GM23338 (cell line): ENCODE data around the gene NRDE2. TPM values are rescaled to one million over a fixed set of nuclear protein-coding genes. Genes with fewer than 3 reads are reported as not detected.

ENCODE experiments used
- ATAC-seq: fragments of 200-7000 bp; cut with Tn5 transposase; 3 replicates; pipeline ENCODE4 v1.9.1; 2020
- DNase-seq: peaks from one replicate; pipeline ENCODE4 v3.0.0-alpha.2; 2015; ENCODE audit warnings: low spot score
- H2AFZ ChIP-seq: fragments of 200-600 bp; sonication (generic); 2 replicates; pipeline ENCODE4 v1.8.0; 2016; ENCODE audit warnings: antibody characterized with exemption, mild to moderate bottlenecking, moderate library complexity
- H3F3A ChIP-seq: fragments of 200-600 bp; sonication (generic); replicated peaks from 2 replicates; pipeline ENCODE4 v1.8.0; 2017; ENCODE audit warnings: antibody characterized with exemption, mixed run types, low read depth
- H3K27ac ChIP-seq: fragments of 200-600 bp; sonication (generic); 2 replicates; pipeline ENCODE4 v1.6.1; 2016; ENCODE audit warnings: low read depth
- H3K27me3 ChIP-seq: fragments of 200-600 bp; sonication (generic); 2 replicates; pipeline ENCODE4 v1.8.0; 2016; ENCODE audit warnings: mild to moderate bottlenecking, mixed run types, moderate library complexity; ENCODE audit not compliant: insufficient read depth
- H3K36me3 ChIP-seq: fragments of 200-600 bp; sonication (generic); 2 replicates; pipeline ENCODE4 v1.8.0; 2016; ENCODE audit warnings: mild to moderate bottlenecking; ENCODE audit not compliant: insufficient read depth
- H3K4me1 ChIP-seq: fragments of 200-600 bp; sonication (generic); 2 replicates; pipeline ENCODE4 v1.8.0; 2016; ENCODE audit warnings: mild to moderate bottlenecking, moderate library complexity; ENCODE audit not compliant: insufficient read depth
- H3K4me2 ChIP-seq: fragments of 200-600 bp; sonication (generic); 2 replicates; pipeline ENCODE4 v1.7.1; 2017; ENCODE audit warnings: mixed run types
- H3K4me3 ChIP-seq: fragments of 200-600 bp; sonication (generic); 2 replicates; pipeline ENCODE4 v1.6.1; 2016; ENCODE audit warnings: mixed run types
- H3K79me2 ChIP-seq: fragments of 200-600 bp; sonication (generic); replicated peaks from 2 replicates; pipeline ENCODE4 v1.8.0; 2017; ENCODE audit warnings: mild to moderate bottlenecking; ENCODE audit not compliant: insufficient read depth
- H3K9me2 ChIP-seq: fragments of 200-600 bp; sonication (generic); 2 replicates; pipeline ENCODE4 v1.8.0; 2017; ENCODE audit not compliant: insufficient read depth
- H4K20me1 ChIP-seq: fragments of 200-600 bp; sonication (generic); replicated peaks from 2 replicates; pipeline ENCODE4 v1.8.0; 2017; ENCODE audit warnings: mild to moderate bottlenecking; ENCODE audit not compliant: insufficient read depth
- H3K27ac Mint-ChIP-seq: 2 replicates; pipeline ENCODE4 v1.8.0; 2020; ENCODE audit warnings: inconsistent platforms, mild to moderate bottlenecking, moderate library complexity, mixed read lengths
- H3K27me3 Mint-ChIP-seq: 3 replicates; pipeline ENCODE4 v1.8.0; 2022; ENCODE audit warnings: low read depth, mild to moderate bottlenecking, moderate library complexity, mixed read lengths, inconsistent platforms; ENCODE audit not compliant: insufficient read depth, poor library complexity
- H3K36me3 Mint-ChIP-seq: 3 replicates; pipeline ENCODE4 v1.8.0; 2021; ENCODE audit warnings: low read depth, mild to moderate bottlenecking, inconsistent platforms, moderate library complexity, mixed read lengths
- H3K4me1 Mint-ChIP-seq: 3 replicates; pipeline ENCODE4 v1.8.0; 2020; ENCODE audit warnings: mild to moderate bottlenecking, inconsistent platforms, mixed read lengths
- H3K4me3 Mint-ChIP-seq: 3 replicates; pipeline ENCODE4 v1.8.0; 2021; ENCODE audit warnings: moderate library complexity, mild to moderate bottlenecking, inconsistent platforms, mixed read lengths
- H3K9me3 Mint-ChIP-seq: 3 replicates; pipeline ENCODE4 v1.8.0; 2020; ENCODE audit warnings: moderate library complexity, mild to moderate bottlenecking, inconsistent platforms, mixed read lengths
- CTCF ChIP-seq, 2 experiments: fragments of 200-600 bp in 1 of 2; sonication (generic) in 1 of 2; conservative IDR thresholded peaks; 2 replicates each; pipeline versions ENCODE4 v1.5.1 to v1.6.1; 2016 to 2017; ENCODE audit warnings: antibody characterized with exemption in 2 of 2, low read depth in 2 of 2, mild to moderate bottlenecking in 2 of 2, moderate library complexity in 1 of 2
- EZH2phosphoT487 ChIP-seq: fragments of 200-600 bp; sonication (generic); IDR thresholded peaks from one replicate; pipeline ENCODE4 v1.8.1; 2018; ENCODE audit warnings: antibody characterized with exemption; ENCODE audit not compliant: unreplicated experiment
- POLR2AphosphoS5 ChIP-seq: IDR thresholded peaks from 2 replicates; pipeline ENCODE4 v1.6.1; 2016; ENCODE audit warnings: antibody characterized with exemption, low read depth
- REST ChIP-seq: IDR thresholded peaks from one replicate; pipeline ENCODE4 v1.6.1; 2018; ENCODE audit warnings: antibody characterized with exemption; ENCODE audit not compliant: unreplicated experiment
- STAT1 ChIP-seq: IDR thresholded peaks from one replicate; pipeline ENCODE4 v1.6.1; 2016; ENCODE audit warnings: antibody characterized with exemption; ENCODE audit not compliant: unreplicated experiment
- ZNF462 ChIP-seq: fragments of 250-450 bp; sonication (Bioruptor Pico); IDR thresholded peaks from 2 replicates; pipeline ENCODE4 v1.5.0; 2020; ENCODE audit warnings: mild to moderate bottlenecking, moderate library complexity
- polyA plus RNA-seq: library from polyadenylated mRNA; unstranded; fragments of >200 nt; fragmentation: Nextera tagmentation; extraction: Ambion mirVana; gene quantifications from 2 replicates; pipeline ENCODE4 v1.2.1, GENCODE V29; 2016
- total RNA-seq: library from RNA; depleted of rRNA; stranded (reverse); fragments of >200 nt; shearing (Covaris generic); gene quantifications from 2 replicates; pipeline ENCODE4 v1.2.3, GENCODE V29; 2014

NRDE2 gene
- total and polyA plus RNA-seq, 2 experiments from 2014 or later: 9.8 to 20.6 TPM

- Histone ChIP-seq H3K27me3 (no peaks in the 10 kb centered on the region), H4K20me1 (0 out of 2 replicates have a peak, but pooled peaks cover 5% of the 10 kb centered on the region), H2AFZ (no peak overlapping the region), H3K4me3 (no peak overlapping the region), H3K9me2 (no peaks in the 10 kb centered on the region), H3K27ac (no peak overlapping the region), H3F3A (peaks cover 3% of the 10 kb centered on the region; the same call in 1 of the 2 replicates), H3K79me2 (0 out of 2 replicates have a peak, but pooled peaks cover 3% of the 10 kb centered on the region), H3K36me3 (peaks cover 3% of the 10 kb centered on the region; the same call in 1 of the 2 replicates), H3K4me1 (peaks cover 40% of the 10 kb centered on the region), H3K4me2 (no peak overlapping the region)
- Mint-ChIP-seq H3K9me3 (peaks cover 9% of the 10 kb centered on the region), H3K4me3 (no peak overlapping the region), H3K36me3 (peaks cover 54% of the 10 kb centered on the region), H3K27ac (0 out of 2 replicates have a peak overlapping the region, but pooled peaks have one; percentile 69), H3K4me1 (peaks cover 53% of the 10 kb centered on the region), H3K27me3 (peaks cover 8% of the 10 kb centered on the region)
- TF ChIP-seq CTCF (conservative IDR thresholded peaks at IDR 0.05; ENCODE audit: low read depth in 2 of 2) (peak; percentile 46 to 68), POLR2AphosphoS5 (no peak)
- ATAC-seq: no peak
- peak; percentile 33 for DNase-seq
These were observed 30.1 kb downstream of the NRDE2 start for GRCh38 chr14:90301668-90302090.

- Histone ChIP-seq H3K4me3 (no peak overlapping the region), H3K36me3 (peaks cover 3% of the 10 kb centered on the region; the same call in 1 of the 2 replicates), H3K4me1 (peaks cover 40% of the 10 kb centered on the region), H3K9me2 (no peaks in the 10 kb centered on the region), H3K79me2 (0 out of 2 replicates have a peak, but pooled peaks cover 3% of the 10 kb centered on the region), H3K27me3 (no peaks in the 10 kb centered on the region), H4K20me1 (0 out of 2 replicates have a peak, but pooled peaks cover 5% of the 10 kb centered on the region), H2AFZ (no peak overlapping the region), H3K4me2 (no peak overlapping the region), H3K27ac (no peak overlapping the region), H3F3A (peaks cover 3% of the 10 kb centered on the region; the same call in 1 of the 2 replicates)
- Mint-ChIP-seq H3K9me3 (peaks cover 9% of the 10 kb centered on the region), H3K36me3 (peaks cover 57% of the 10 kb centered on the region), H3K27ac (no peak overlapping the region), H3K27me3 (peaks cover 8% of the 10 kb centered on the region), H3K4me3 (no peak overlapping the region), H3K4me1 (peaks cover 51% of the 10 kb centered on the region)
- no peak for DNase-seq
- ATAC-seq: no peak
- TF ChIP-seq EZH2phosphoT487: no peak
- no peak for TF ChIP-seq ZNF462 (CRISPR knock-in tag)
- TF ChIP-seq REST: no peak
- TF ChIP-seq CTCF (conservative IDR thresholded peaks at IDR 0.05; ENCODE audit: low read depth in 2 of 2): no peak
- no peak for TF ChIP-seq STAT1
These were observed 30.6 kb downstream of the NRDE2 start for GRCh38 chr14:90301122-90301521.
